Purkinje cell (primary cell): Measurements from ENCODE around the gene OOSP3. TPM values are rescaled to one million over a fixed set of nuclear protein-coding genes. Genes with fewer than 3 reads are reported as not detected.

ENCODE experiments used
- polyA plus RNA-seq: library from polyadenylated mRNA; unstranded; fragments of >200 nt; fragmentation: Nextera tagmentation; gene quantifications from 2 replicates; pipeline ENCODE4 v1.2.1, GENCODE V29; 2014

Gene OOSP3, protein sequence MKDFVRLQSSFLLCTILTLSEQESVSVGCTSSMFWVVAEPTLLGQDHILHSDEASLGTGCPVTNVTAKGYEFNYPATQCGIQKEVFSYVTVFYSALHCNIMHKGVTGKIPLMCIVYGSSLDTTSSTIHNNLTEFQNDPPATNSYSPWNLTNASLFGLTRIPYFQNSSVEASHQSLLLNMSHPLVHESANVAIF
- not detected in 2 replicates for polyA plus RNA-seq

DNA sequence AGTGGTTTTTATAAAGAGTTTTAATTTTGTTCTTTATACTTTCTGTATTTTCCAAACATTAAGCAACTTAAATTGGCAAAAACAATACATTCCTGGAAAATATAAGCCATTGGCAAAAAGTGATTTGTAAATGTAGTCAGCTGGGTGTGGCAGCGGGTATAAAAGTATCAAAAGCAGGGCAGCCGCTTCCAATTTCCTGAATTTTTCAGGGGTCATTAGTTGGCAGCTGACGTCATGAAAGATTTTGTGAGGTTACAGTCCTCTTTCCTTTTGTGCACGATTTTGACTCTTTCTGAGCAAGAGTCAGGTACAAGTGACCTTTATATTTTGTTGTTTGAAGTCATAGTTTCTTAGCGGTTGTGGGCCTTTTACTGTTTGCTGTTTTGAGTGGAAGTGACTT is at the start of gene OOSP3:
OOSP3 (plus strand) TSS at position 208 of the 400 bp plus-strand sequence; CDS start at position 235, 27 bp downstream.

DNA sequence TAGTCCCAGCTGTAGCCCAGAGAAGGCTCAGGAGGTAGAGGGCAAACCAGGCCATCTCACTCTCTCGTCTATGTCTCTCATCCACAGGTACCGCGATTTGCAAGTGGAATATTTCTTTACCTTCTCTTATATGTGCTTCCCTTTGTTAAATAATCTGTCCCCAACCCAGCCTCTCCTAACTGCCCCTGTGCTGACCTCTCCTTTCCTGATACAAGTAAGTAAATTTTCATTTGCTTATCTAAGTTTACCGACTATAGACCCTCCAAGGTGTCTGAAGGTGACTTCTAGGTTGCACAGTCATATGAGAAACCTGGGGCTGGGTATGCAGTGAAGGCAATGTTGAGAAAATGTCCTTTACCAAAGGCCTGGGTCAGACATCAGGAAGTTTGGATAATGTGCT is 33.2 kb upstream of the OOSP3 start, which contains the start of gene CBLIF:
CBLIF (minus strand) TSS at position 101 of the 400 bp plus-strand sequence; CDS start at position 55, 46 bp downstream.

DNA sequence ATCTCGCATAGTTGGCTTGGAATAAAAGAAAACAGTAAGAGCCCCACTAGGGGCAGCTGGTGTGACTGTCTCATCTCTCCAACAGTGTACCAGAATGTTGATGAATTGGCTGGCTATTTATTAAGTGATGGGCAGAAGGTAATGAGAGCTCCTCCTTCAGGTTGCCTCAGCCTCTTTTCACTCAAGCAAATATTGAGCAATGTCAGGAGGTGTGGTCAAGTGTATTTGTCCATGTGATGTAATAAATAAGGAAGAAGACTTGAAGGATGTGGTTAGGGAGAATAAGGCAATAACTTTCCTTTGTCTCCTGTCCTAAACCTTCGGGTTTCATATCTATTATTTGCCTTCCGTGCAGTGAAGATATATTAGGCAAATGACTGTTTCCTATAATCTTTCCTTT is 12.2 kb upstream of the OOSP3 start, which contains the start of gene TCN1:
TCN1 (minus strand) TSS at position 91 of the 400 bp plus-strand sequence; CDS start at position 74, 17 bp downstream.

DNA sequence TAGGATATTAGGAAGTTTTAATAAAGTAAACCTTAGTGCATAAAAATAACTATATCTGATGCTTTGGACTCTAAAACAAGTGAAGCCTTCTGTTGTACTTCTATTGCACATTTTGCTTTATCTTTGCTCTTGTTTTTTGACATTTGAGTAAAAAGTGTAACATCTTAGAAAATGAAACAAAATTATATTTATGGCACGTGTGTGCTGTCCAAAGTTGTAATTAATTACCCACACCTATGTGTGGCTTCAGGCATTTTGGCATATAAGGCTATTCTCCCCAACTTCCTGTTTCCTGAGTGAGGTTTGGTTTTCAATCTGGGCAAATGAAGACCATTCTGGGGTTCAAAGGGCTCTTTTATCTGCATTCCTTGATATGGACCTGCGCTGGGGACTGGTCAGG is 59.5 kb downstream of the OOSP3 start, which contains the start of gene OOSP1:
OOSP1 (plus strand) TSS at position 301 of the 400 bp plus-strand sequence; CDS start at position 324, 23 bp downstream.

Other genes with a start within 250 kb of the OOSP3 start
- gene PATL1, start 209.7 kb upstream of the OOSP3 start, polyA plus RNA-seq: 1.9 and 4.1 TPM in 2 replicates
- gene OR10V1, start 164.9 kb upstream of the OOSP3 start, polyA plus RNA-seq: not detected in 2 replicates
- 2.2 and 4.2 TPM in 2 replicates for gene STX3, start 123.4 kb upstream of the OOSP3 start, polyA plus RNA-seq
- gene MRPL16, start 68.0 kb upstream of the OOSP3 start, polyA plus RNA-seq: 50.7 and 55.6 TPM in 2 replicates
- gene CBLIF, start 33.3 kb upstream of the OOSP3 start, polyA plus RNA-seq: not detected in 2 replicates
- gene TCN1, start 12.3 kb upstream of the OOSP3 start, polyA plus RNA-seq: not detected in 2 replicates
- not detected in 2 replicates for gene OOSP1, start 59.6 kb downstream of the OOSP3 start, polyA plus RNA-seq
- gene OOSP4A, start 85.3 kb downstream of the OOSP3 start, polyA plus RNA-seq: not detected in 2 replicates
- not detected in 2 replicates for gene OOSP4B, start 138.4 kb downstream of the OOSP3 start, polyA plus RNA-seq
- gene OOSP2, start 161.6 kb downstream of the OOSP3 start, polyA plus RNA-seq: not detected in 2 replicates
- gene MS4A3, start 177.9 kb downstream of the OOSP3 start, polyA plus RNA-seq: not detected in 2 replicates
- not detected in 2 replicates for gene MS4A2, start 209.9 kb downstream of the OOSP3 start, polyA plus RNA-seq